Measurements from ENCODE around the gene PPHLN1.

PPHLN1 gene

DNA sequence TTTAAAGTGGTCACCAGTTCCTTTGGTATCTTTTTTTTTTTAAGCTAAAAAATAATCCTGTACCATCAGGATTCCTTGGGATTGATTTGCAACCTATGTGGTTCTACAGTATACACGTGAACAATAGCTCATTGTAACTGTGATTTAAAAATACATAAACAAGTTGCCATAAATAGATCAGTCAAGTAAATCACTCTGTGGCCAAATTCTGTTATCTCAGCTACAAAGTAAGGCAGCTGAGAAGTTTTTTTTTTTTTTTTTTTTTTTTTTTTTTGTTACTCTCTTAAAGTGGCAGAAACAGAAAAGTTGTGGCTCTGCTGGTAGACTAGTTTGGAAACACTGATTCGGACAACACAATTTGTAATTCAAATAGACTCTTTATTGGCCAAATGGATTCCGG lies 159.0 kb downstream of the PPHLN1 start:
- DNase-seq: no peak

DNA sequence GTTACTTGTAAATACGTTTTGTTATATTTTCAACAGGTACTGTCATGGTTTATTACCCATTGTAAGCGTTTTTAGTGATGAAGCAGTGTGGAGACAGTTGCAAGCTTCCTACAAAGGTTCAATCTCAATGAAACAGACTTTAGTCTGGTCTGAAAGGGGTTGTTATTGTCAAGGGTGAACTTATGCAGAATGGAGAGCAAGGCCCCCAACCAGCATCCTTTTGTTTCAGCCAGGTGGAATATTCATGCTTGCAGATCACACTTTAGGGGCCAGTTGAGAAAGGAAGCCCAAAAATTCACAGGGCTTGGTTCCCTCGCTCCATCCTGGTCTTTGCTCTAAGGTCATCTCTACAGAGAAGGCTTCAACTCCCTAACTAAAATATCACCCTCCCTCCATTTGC lies 159.9 kb downstream of the PPHLN1 start:
- no peak for DNase-seq

DNA sequence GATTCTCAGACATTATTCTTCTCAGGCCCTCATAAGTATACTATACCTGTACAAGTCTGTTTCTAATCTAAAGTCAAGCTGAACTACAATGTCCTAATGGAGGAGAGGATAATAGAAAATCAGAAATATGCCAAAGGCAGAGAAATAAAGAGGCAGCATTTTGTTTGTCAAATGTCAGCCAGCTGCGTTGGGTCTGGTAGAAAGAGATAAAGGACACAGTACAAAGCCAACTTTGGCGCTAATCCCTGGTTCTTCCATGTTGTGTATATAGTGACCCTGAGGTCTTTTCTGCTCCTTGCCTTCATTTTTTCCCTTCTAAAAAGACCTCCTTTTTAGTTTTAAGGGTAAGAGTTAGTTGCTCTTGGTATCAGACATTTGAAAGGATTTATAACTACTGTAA lies 160.4 kb downstream of the PPHLN1 start:
- no peak for DNase-seq

- no peak for DNase-seq
Observed at GRCh38 chr12:42490261-42490842, 164.4 kb downstream of the PPHLN1 start.

All from stimulated activated naive CD4-positive, alpha-beta T cell treated with Interleukin-2 at 50 U/mL for 16 hours (primary cell).